KOPT-K1 (cell line): Measurements from ENCODE around the gene EPHB4.
A peak's percentile ranks its signal among the peaks of the same experiment; 100 is the strongest.
"Not testable (repeated sequence)": the region's sequence is repeated elsewhere in the genome, so short reads cannot be mapped to it uniquely, and the experiment has no call there.

Experiments used
- H3K27ac ChIP-seq: fragments of 200-600 bp; sonication (generic); 2 replicates; pipeline ENCODE4 v1.5.1; 2016; ENCODE audit warnings: antibody characterized with exemption, mild to moderate bottlenecking, low read depth, low read length; ENCODE audit not compliant: poor library complexity, severe bottlenecking
- H3K36me3 ChIP-seq: fragments of 200-600 bp; sonication (generic); 2 replicates; pipeline ENCODE4 v1.5.1; 2017; ENCODE audit warnings: antibody characterized with exemption, mild to moderate bottlenecking, low read length, moderate library complexity; ENCODE audit not compliant: insufficient read depth
- H3K9me3 ChIP-seq: fragments of 200-600 bp; sonication (generic); 2 replicates; pipeline ENCODE4 v1.5.1; 2017; ENCODE audit warnings: antibody characterized with exemption, low read length, mild to moderate bottlenecking; ENCODE audit not compliant: insufficient read depth, poor library complexity, severe bottlenecking

EPHB4 gene

DNA sequence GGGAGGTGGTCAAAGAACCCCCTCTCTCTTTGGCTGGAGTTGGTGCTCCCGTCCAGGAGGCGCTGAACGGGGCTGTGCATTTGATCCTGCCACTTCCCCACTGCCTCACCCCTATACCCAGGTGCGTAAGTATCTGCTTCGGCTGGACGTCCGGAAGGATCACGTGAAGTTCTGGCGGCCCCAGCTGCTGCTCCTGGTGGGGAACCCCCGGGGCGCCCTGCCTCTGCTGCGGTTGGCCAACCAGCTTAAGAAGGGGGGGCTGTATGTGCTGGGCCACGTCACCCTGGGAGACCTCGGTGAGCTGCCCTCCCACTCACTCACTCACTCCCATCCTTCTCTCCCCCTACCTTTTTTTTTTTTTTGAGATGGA, 34.3 kb upstream of the EPHB4 start:
- Histone ChIP-seq H3K36me3 (peaks cover 36% of the 10 kb centered on the region; the same call in 1 of the 2 replicates), H3K27ac (no peak overlapping the region), H3K9me3 (no peaks in the 10 kb centered on the region)

- Histone ChIP-seq H3K9me3 (no peaks in the 10 kb centered on the region), H3K27ac (no peak overlapping the region), H3K36me3 (peaks cover 36% of the 10 kb centered on the region; the same call in 1 of the 2 replicates)
Observed at GRCh38 chr7:100860702-100861615, 33.6 kb upstream of the EPHB4 start.

DNA sequence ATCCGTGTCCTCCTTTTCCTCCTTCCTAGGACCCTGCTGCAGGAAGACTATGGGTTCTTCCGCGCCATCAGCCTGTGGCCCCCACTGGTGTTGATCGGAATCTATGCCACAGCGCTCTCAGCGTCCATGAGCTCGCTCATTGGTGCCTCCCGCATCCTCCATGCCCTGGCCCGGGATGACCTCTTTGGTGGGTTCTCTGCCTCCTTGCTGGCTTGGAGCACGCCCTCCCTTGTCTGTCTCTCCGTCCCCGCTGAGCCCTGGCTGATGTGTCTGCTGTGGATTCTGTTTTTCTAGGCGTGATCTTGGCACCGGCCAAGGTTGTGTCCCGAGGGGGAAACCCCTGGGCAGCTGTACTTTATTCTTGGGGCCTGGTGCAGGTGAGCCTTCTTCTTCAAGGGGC, 32.5 kb upstream of the EPHB4 start:
- peaks cover 36% of the 10 kb centered on the region; the same call in 1 of the 2 replicates for H3K36me3 ChIP-seq
- no peaks in the 10 kb centered on the region for H3K9me3 ChIP-seq

GRCh38 chr7:100856871-100857282, 29.6 kb upstream of the EPHB4 start:
- peaks cover 14% of the 10 kb centered on the region; the same call in 1 of the 2 replicates for H3K36me3 ChIP-seq
- no peaks in the 10 kb centered on the region for H3K9me3 ChIP-seq
- H3K27ac ChIP-seq = no peak overlapping the region

More for the DNA sequence above, 32.5 kb upstream of the EPHB4 start:
- H3K27ac ChIP-seq = no peak overlapping the region

- peaks cover 6% of the 10 kb centered on the region; the same call in 1 of the 2 replicates for H3K36me3 ChIP-seq
- H3K27ac ChIP-seq = no peak overlapping the region
- no peaks in the 10 kb centered on the region for H3K9me3 ChIP-seq
Observed at GRCh38 chr7:100855515-100855914, 28.2 kb upstream of the EPHB4 start.

DNA sequence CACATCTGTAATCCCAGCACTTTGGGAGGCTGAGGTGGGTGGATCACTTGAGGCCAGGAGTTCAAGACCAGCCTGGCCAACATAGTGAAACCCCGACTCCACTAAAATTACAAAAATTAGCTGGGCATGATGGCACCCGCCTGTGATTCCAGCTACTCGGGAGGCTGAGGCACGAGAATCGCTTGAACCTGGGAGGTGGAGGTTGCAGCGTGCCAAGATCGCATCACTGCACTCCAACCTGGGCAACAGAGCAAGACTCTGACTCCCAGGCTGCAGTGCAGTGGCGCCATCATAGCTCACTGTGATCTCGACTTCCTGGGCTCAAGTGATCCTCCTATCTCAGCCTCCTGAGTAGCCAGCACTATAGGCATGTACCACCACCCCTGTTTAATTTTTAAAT, 27.6 kb upstream of the EPHB4 start:
- not testable (repeated sequence) for H3K36me3 ChIP-seq, H3K9me3 ChIP-seq, H3K27ac ChIP-seq

DNA sequence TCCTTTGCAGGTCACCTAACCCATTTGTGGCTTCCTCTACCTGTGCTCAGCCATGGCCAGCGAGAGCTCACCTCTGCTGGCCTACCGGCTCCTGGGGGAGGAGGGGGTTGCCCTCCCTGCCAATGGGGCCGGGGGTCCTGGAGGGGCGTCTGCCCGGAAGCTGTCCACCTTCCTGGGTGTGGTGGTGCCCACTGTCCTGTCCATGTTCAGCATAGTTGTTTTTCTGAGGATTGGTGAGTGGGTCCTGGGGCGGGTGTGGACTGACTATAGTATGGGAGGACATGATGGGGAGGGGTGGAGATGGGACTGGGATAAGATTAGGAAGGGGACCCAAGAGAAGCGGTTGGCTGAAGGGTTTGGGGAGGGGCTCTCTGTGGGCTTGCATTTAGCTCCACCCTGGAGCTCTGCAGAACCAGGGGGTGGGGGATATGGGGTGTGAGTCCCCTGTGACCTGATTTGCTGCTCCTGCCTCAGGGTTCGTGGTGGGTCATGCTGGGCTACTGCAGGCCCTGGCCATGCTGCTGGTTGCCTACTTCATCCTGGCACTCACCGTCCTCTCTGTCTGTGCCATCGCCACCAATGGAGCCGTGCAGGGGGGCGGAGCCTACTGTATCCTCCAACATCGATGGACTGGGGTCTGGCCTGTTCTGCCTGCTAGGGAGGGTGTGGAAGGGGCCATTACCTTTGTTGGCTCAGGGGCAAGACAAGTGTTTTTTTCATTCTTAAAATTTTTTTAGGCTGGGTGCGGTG, 27.0 kb upstream of the EPHB4 start:
- no peak overlapping the region for H3K27ac ChIP-seq
- no peaks in the 10 kb centered on the region; the same call in 1 of the 2 replicates for H3K36me3 ChIP-seq
- H3K9me3 ChIP-seq = no peaks in the 10 kb centered on the region

DNA sequence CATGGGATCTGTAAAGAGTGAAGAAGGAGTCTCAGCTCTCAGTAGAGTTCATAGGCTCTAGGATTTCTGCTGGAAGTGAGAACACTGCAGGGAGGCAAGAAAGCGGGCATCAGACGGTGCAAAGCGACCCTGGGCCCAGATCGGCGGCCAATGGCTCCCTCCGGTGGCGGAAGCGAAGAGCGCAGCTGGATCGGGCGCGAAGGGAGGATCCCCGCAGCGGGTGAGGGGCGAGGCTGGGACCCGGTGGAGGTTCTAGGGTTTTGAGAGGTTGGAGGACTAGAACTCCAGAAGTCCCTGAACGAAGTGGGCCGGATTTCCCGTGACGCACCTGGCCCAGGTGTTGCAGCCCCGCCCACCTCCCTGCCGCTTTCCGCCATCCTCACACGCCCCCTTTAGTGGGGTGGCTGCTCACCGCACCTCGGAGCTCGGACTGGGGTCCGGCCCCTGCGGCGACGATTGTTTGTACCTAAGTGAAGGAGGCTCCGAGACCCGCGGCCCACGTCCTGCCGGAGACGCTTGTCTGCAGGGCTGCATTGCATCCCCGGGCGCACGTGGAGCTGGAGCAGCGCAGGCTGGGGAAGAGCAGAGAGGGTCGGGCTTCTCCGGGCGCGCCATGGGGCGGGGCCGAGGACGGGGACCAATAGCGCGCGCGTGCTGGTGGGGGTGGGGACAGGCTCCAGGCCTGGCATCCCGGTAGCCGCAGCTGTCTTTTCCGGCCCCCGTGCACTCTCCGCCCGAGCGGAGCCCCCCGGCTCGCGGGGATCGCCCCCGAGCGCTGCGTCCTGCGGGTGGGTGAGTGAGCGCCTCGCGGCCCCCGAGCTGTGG, 24.9 kb upstream of the EPHB4 start, which contains the start of gene SLC12A9:
Gene SLC12A9, plus strand, starts transcription at position 666 of the 825 bp plus-strand sequence. CDS start 1,485 bp downstream, outside the sequence.
- H3K36me3 ChIP-seq = no peaks in the 10 kb centered on the region
- no peaks in the 10 kb centered on the region for H3K9me3 ChIP-seq
- H3K27ac ChIP-seq = peak within 1 kb of the TSS; percentile 58

DNA sequence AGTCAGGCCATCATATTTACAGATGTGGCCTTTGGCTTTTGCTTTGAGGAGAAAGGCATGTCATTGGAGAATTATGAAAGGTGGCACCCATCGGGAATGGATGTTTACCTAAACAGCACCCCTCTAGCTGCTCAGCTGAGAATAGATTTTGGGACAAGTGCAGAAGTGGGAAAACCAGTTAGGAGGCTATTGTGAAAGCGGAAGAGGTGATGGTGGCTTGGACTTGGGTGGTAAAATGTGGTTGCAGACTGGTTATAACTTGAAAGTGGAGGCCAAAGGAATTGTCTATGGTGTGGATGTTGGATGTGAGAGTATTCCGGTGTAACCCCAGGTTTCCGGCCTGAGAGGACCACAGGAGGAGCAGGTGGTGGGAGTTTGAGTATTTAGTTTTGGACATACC, 20.0 kb upstream of the EPHB4 start:
- H3K36me3 ChIP-seq = no peaks in the 10 kb centered on the region
- H3K27ac ChIP-seq = no peak overlapping the region
- no peaks in the 10 kb centered on the region for H3K9me3 ChIP-seq

DNA sequence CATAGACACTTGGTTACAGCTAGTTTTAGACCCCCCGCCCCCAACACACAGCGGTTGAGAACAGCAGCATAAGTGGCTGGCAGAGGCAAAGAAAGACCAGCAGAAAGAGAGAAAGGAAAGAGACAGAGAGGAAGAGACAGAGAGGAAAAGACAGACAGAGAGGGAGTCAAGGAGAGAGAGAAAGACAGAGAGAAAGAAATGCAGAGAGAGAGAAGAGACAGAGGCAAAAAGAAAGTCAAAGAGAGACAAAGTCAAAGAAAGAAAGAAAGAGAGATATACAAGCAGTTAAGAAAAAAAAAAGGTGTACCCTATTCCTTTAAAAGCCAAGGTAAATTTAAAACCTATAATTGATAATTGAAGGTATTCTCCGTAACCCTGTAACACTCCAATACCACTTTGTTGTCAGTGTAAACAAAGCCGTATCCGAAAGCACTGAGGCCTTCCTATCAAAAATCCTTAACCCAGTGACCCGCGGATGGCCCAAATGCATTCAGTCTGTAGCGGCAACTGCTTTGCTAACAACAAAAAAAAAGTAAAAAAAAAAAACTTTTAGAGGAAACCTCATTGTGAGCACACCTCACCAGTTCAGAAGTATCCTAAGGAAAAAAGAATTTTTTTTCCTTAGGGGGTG, 13.3 kb upstream of the EPHB4 start:
- H3K9me3 ChIP-seq = no peaks in the 10 kb centered on the region
- H3K27ac ChIP-seq = no peak overlapping the region
- no peaks in the 10 kb centered on the region for H3K36me3 ChIP-seq

GRCh38 chr7:100839361-100839760, 12.0 kb upstream of the EPHB4 start:
- no peaks in the 10 kb centered on the region for H3K9me3 ChIP-seq
- H3K27ac ChIP-seq = no peak overlapping the region
- H3K36me3 ChIP-seq = no peaks in the 10 kb centered on the region

DNA sequence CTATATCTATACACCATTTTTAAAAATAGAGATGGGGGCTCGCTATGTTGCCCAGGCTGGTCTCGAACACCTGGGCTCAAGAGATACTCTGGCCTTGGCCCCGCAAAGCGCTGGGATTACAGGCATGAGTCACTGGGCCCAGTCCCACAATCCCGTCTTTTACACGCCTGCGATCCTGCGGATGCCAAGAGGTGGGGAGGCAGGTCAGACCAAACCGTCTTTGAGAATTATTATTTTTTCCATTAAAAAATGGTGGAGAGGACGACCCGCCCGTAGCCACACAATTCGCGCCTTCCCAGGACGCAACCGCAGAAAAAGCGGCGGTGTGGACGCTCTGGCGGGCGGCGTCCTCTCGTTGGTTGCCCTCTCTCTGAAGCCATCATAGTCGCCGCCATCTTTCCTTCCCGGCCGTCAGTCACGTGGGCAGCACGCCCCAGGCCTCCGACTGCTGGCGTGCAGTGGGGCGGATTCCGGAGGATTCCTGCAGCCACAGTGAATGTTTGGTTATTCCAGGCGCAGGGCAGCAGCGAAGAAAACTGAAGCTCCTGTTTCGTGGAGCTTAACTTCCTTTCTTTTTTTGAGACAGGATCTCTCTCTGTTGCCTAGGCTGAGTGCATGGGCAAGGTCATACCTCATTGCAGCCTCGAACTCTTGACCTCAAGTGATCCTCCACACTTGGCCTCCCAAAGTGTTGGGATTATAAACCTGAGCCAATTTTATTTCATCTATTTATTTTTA, 9.9 kb upstream of the EPHB4 start:
- Histone ChIP-seq H3K9me3 (no peaks in the 10 kb centered on the region), H3K36me3 (no peaks in the 10 kb centered on the region), H3K27ac (no peak overlapping the region)

DNA sequence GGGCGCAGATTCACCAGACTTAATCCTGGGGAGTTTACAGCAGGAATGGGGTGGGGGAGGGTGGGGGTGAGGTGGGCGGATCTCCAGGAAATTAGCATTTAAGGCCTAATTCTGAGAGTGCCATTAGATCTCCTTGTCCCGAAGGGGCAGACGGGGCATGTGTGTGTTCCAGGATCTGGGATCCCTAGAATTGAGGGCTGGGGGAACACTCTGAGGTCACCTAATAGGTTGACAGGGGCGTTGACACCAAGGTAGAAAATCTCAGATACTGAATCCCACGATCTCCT, 9.4 kb upstream of the EPHB4 start:
- Histone ChIP-seq H3K9me3 (no peaks in the 10 kb centered on the region), H3K36me3 (no peaks in the 10 kb centered on the region), H3K27ac (no peak overlapping the region)
